ENCODE measurements around the gene LDLRAD3.

Gene LDLRAD3

DNA sequence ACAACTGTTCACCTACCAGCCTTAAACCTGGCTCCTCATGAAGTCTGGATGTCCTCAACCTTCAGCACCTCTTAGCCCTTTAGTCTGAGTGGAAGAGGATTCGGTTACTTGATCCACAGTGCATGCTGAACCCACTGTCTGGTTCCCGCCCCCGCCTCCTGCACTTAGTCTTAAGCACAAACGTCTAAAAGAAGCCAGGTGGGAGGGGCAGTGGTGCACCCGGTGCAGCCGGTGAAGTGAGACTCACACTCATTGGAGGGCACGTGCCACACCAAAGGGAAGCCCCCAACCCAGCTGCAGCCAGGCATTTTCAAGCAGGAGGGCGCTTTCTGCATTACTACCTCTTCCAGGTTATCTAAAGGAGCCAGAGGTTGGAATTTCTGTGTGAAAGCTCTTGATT, 198.6 kb downstream of the LDLRAD3 start:
- no peak for DNase-seq

DNA sequence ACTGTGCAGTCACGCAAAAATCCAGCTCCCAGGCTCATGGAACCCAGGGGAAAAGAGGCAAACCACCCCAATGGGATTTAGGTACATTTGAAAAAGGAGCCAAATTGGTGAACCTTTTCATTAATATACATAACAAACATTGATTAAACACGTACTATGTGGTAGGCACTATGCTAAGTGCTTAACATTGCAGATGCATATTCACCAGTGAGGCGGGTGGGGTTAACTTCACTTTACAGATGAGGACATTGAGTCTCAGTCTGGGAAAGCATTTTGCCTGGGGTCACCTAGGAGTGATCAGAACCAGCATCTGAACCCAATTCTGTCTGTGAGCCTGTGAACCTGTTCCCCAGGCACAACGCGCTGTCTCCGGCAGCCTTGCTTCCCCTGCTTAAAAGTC, 199.0 kb downstream of the LDLRAD3 start:
- DNase-seq: no peak

GRCh38 chr11:36146437-36146836, 202.6 kb downstream of the LDLRAD3 start:
- DNase-seq: no peak

- DNase-seq: no peak
Observed at GRCh38 chr11:36147491-36147890, 203.6 kb downstream of the LDLRAD3 start.

- DNase-seq: no peak
Observed at GRCh38 chr11:36148701-36149100, 204.8 kb downstream of the LDLRAD3 start.

GRCh38 chr11:36149538-36150242, 205.8 kb downstream of the LDLRAD3 start:
- DNase-seq: no peak

DNA sequence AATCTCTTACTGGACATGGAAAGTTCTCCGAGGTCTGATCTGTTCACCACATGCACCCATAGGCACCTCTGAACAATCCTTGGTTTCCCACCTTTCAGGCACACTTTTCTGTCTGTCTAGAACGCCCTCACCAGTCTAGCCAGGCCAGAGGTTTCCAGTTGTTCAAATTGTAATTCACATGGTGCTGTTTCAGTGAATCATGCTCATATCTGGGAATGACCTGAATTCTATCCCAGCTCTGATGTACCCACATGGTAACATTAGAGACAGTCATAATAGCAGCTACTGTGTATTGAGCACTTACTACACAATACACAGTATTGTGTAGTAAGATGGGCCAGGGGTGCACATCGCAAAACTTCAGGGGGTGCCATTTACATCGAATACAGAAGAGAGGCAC, 207.1 kb downstream of the LDLRAD3 start:
- no peak for DNase-seq

GRCh38 chr11:36151933-36152580, 208.2 kb downstream of the LDLRAD3 start:
- DNase-seq: no peak

DNA sequence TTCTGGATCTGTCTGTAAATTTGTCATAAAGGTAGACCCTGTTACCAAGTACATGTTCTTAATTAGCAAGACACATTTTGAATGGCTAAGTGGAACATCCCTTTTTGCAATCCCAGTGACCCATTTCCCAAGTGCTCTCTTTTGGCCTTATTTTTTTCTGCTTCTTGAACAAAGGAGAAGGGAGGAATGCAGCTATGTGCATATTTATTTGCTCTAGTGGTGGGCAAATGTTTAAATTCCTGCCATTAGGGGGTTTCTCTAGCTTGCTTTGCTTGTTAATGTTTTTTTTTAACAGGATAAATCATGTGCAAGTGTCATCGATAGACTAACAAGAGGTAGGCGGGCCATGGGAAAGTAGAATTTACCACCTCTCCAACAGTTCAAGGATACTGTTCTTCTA, 209.7 kb downstream of the LDLRAD3 start:
- no peak for DNase-seq

GRCh38 chr11:36155124-36155561, 211.3 kb downstream of the LDLRAD3 start:
- no peak for DNase-seq

- DNase-seq: no peak
Observed at GRCh38 chr11:36155770-36156160, 211.9 kb downstream of the LDLRAD3 start.

GRCh38 chr11:36156161-36156816, 212.4 kb downstream of the LDLRAD3 start:
- DNase-seq: no peak

- DNase-seq: no peak
Observed at GRCh38 chr11:36156817-36157519, 213.1 kb downstream of the LDLRAD3 start.

- DNase-seq: no peak
Observed at GRCh38 chr11:36160091-36160490, 216.2 kb downstream of the LDLRAD3 start.

GRCh38 chr11:36161572-36161971, 217.7 kb downstream of the LDLRAD3 start:
- no peak for DNase-seq

- DNase-seq: no peak
Observed at GRCh38 chr11:36162006-36162882, 218.4 kb downstream of the LDLRAD3 start.

DNA sequence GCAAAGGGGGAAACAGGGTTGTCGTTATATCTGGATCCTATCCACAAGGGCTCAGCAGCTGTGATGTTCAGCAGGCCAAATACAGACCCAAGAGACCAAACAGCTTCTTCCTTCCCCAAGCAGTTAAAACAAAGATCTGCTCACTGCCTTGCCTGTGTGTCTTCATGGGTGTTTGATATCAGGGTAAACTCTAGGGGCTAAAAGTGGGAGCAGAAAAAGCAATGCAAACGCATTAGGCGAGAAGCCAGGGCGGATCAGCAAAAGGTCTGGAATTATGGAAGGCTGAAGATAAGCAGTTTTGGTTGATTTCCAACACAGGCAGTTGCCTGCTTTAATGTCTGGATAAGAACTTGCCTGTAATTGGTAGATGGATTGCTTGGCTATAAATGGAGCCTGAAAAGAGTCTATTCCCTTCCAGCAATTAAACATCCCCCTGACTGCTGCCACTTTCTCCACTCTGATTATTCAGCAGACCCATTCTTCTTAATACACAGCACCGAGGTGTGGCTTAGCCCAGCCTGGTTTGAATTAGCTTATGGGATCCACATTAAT, 219.1 kb downstream of the LDLRAD3 start:
- DNase-seq: no peak

GRCh38 chr11:36164506-36165250, 220.8 kb downstream of the LDLRAD3 start:
- DNase-seq: no peak

GRCh38 chr11:36165621-36166397, 221.9 kb downstream of the LDLRAD3 start:
- no peak for DNase-seq

DNA sequence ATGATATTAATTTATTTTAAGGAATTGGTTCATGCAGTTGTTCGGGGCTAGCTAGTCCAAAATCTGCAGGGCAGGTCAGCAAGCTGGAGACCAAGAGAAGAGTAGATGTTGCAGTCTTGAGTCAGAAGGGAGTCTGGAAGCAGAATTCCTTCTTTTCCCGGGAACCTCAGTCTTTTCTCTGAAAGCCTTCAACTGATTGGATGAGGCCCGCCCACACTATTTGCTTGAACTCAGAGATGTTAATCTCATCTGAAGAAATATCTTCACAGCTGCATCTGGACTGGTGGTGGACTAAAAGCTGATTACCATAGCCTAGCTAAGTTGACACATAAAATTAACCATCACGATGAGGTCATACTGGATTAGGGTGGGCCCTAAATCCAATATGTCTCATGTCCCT, 223.2 kb downstream of the LDLRAD3 start:
- no peak for DNase-seq

- DNase-seq: no peak
Observed at GRCh38 chr11:36167729-36168128, 223.9 kb downstream of the LDLRAD3 start.

Measured in central memory CD4-positive, alpha-beta T cell (primary cell).